Panc1 (cell line): ENCODE data around the gene EYA2. TPM values are rescaled to one million over a fixed set of nuclear protein-coding genes. Genes with fewer than 3 reads are reported as not detected.
"Not testable (repeated sequence)": the region's sequence is repeated elsewhere in the genome, so short reads cannot be mapped to it uniquely, and the experiment has no call there.

ENCODE experiments used
- ATAC-seq: fragments of 200-7000 bp; cut with Tn5 transposase; 2 replicates; pipeline ENCODE4 v1.9.1; 2020; ENCODE audit warnings: mild to moderate bottlenecking, moderate library complexity
- BruUV-seq: library from RNA; stranded (reverse); fragments of 400-500 nt; replicated peaks from 2 replicates; lab custom pipeline; 2021; lab: Mats Ljungman, UMichigan
- CTCF ChIA-PET: fragments of 300-600 bp; sonication (Branson Sonifier 250); formaldehyde crosslinking; loops from one replicate; lab custom pipeline; 2022; ENCODE audit warnings: antibody characterized with exemption; lab: Charles Lee
- POLR2A ChIA-PET: fragments of 300-600 bp; sonication (Branson Sonifier 250); formaldehyde crosslinking; loops from one replicate; lab custom pipeline; 2022; ENCODE audit warnings: antibody characterized with exemption; lab: Charles Lee
- DNase-seq: peaks from one replicate; pipeline ENCODE4 v3.0.0-alpha.2; 2010; ENCODE audit warnings: low read depth, low spot score
- H3K27ac ChIP-seq: 2 replicates; pipeline ENCODE4 v1.5.1; 2011; ENCODE audit warnings: mild to moderate bottlenecking, low read length, inconsistent platforms
- H3K27me3 ChIP-seq: fragments of 200-500 bp; sonication (Bioruptor generic); 2 replicates; pipeline ENCODE4 v1.6.0; 2014; ENCODE audit warnings: low read length, inconsistent platforms; ENCODE audit not compliant: control insufficient read depth, insufficient read depth
- H3K36me3 ChIP-seq: fragments of 200-500 bp; sonication (Bioruptor generic); 2 replicates; pipeline ENCODE4 v1.5.1; 2014; ENCODE audit warnings: inconsistent platforms, mild to moderate bottlenecking, low read length, moderate library complexity; ENCODE audit not compliant: control insufficient read depth, insufficient read depth
- H3K4me1 ChIP-seq: 2 replicates; pipeline ENCODE4 v1.5.1; 2011; ENCODE audit warnings: inconsistent platforms, mild to moderate bottlenecking, low read length, moderate library complexity; ENCODE audit not compliant: control insufficient read depth, insufficient read depth
- H3K4me3 ChIP-seq, 2 experiments: 2 replicates each; pipeline ENCODE4 v1.5.1; 2011 to 2012; ENCODE audit warnings: low read depth in 2 of 2, low read length in 2 of 2, mild to moderate bottlenecking in 2 of 2, inconsistent platforms in 1 of 2, moderate library complexity in 1 of 2
- H3K9me3 ChIP-seq: fragments of 200-500 bp; sonication (Bioruptor generic); 2 replicates; pipeline ENCODE4 v1.5.1; 2014; ENCODE audit warnings: low read depth, mild to moderate bottlenecking, inconsistent platforms, low read length, moderate library complexity; ENCODE audit not compliant: control insufficient read depth, insufficient read depth
- POLR2AphosphoS5 ChIP-seq: IDR thresholded peaks from 2 replicates; pipeline ENCODE4 v1.6.1; 2012; ENCODE audit warnings: mild to moderate bottlenecking, low read depth, low read length, moderate library complexity
- SIN3A ChIP-seq: IDR thresholded peaks from 2 replicates; pipeline ENCODE4 v1.6.1; 2012; ENCODE audit warnings: low read depth, mild to moderate bottlenecking, low read length, moderate library complexity, borderline replicate concordance; ENCODE audit not compliant: insufficient read depth
- TCF7L2 ChIP-seq: IDR thresholded peaks from 2 replicates; pipeline ENCODE4 v1.6.1; 2011; ENCODE audit warnings: mild to moderate bottlenecking, low read depth, low read length, inconsistent platforms
- in situ Hi-C: cut with HindIII; loops from 2 replicates; pipeline ENCODE4 v1.10.0; 2016; ENCODE audit warnings: low sequenced_read_pairs, low pct_unique_long_range_greater_than_20kb
- intact Hi-C: fragments of 100-400 bp; cut with micrococcal nuclease; formaldehyde crosslinking; loops from one replicate; pipeline ENCODE4 v1.10.0; 2022; ENCODE audit not compliant: unreplicated experiment
- total RNA-seq: library from RNA; stranded (reverse); gene quantifications from one replicate; pipeline ENCODE4 v1.2.1, GENCODE V29; 2021; ENCODE audit not compliant: unreplicated experiment
- TF ChIP-seq, protein P1 (sequence below), 2 experiments: IDR thresholded peaks; 2 replicates each; pipeline ENCODE4 v1.6.1; 2011 to 2012; ENCODE audit warnings: low read depth in 2 of 2, control low read depth in 1 of 2, low read length in 1 of 2, mild to moderate bottlenecking in 1 of 2, moderate library complexity in 1 of 2; ENCODE audit not compliant: insufficient read depth in 1 of 2
- TF ChIP-seq, protein P2 (sequence below): fragments of 450-650 bp; IDR thresholded peaks from 2 replicates; pipeline ENCODE4 v1.5.1; 2017; ENCODE audit warnings: mild to moderate bottlenecking

The EYA2 gene
- total RNA-seq, 1 experiment from 2014 or later, result 1.9 TPM

DNA sequence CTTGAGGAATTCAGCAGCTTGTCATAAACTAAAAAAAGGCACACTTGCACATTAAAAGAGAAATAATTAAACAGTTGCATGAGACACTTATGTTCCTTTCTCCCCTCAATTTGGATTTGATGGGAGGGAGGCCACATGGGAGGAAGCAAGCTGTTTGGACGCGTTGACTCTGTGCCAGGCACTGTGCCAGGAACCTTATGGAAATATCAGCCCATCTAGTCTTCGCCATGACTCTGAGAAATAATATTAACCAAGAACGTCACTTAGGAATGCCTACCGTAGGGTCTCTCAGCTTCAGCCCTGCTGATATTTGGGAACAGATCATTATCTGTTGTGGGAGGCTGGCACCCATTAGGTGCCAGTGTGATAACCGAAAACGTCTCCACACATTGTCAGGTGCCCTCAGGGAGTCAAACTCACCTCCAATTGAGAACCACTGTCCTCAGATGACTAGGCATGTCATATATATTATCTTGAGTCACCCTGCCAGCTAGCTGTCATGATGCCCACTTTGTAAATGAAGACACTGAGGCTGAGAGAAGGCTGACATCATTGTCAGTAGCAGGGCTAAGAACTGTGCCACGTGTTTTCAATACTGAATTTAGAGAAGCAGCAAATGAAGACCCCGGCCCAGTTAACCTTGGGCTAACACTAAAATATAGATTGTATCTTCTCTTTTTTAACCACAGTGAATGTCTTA, 36.1 kb downstream of the EYA2 start:
- no peaks in the 10 kb centered on the region for H3K27me3 ChIP-seq
- no peak for TF ChIP-seq POLR2AphosphoS5
- TF ChIP-seq TCF7L2, result no peak
- TF ChIP-seq, protein P1, sequence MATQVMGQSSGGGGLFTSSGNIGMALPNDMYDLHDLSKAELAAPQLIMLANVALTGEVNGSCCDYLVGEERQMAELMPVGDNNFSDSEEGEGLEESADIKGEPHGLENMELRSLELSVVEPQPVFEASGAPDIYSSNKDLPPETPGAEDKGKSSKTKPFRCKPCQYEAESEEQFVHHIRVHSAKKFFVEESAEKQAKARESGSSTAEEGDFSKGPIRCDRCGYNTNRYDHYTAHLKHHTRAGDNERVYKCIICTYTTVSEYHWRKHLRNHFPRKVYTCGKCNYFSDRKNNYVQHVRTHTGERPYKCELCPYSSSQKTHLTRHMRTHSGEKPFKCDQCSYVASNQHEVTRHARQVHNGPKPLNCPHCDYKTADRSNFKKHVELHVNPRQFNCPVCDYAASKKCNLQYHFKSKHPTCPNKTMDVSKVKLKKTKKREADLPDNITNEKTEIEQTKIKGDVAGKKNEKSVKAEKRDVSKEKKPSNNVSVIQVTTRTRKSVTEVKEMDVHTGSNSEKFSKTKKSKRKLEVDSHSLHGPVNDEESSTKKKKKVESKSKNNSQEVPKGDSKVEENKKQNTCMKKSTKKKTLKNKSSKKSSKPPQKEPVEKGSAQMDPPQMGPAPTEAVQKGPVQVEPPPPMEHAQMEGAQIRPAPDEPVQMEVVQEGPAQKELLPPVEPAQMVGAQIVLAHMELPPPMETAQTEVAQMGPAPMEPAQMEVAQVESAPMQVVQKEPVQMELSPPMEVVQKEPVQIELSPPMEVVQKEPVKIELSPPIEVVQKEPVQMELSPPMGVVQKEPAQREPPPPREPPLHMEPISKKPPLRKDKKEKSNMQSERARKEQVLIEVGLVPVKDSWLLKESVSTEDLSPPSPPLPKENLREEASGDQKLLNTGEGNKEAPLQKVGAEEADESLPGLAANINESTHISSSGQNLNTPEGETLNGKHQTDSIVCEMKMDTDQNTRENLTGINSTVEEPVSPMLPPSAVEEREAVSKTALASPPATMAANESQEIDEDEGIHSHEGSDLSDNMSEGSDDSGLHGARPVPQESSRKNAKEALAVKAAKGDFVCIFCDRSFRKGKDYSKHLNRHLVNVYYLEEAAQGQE (IDR thresholded peaks at IDR 0.05; ENCODE audit: insufficient read depth in 1 of 2, low read depth in 2 of 2, low read length in 1 of 2), result no peak
- TF ChIP-seq, protein P2, sequence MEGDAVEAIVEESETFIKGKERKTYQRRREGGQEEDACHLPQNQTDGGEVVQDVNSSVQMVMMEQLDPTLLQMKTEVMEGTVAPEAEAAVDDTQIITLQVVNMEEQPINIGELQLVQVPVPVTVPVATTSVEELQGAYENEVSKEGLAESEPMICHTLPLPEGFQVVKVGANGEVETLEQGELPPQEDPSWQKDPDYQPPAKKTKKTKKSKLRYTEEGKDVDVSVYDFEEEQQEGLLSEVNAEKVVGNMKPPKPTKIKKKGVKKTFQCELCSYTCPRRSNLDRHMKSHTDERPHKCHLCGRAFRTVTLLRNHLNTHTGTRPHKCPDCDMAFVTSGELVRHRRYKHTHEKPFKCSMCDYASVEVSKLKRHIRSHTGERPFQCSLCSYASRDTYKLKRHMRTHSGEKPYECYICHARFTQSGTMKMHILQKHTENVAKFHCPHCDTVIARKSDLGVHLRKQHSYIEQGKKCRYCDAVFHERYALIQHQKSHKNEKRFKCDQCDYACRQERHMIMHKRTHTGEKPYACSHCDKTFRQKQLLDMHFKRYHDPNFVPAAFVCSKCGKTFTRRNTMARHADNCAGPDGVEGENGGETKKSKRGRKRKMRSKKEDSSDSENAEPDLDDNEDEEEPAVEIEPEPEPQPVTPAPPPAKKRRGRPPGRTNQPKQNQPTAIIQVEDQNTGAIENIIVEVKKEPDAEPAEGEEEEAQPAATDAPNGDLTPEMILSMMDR, result no peak
- no peak for TF ChIP-seq SIN3A
- intact Hi-C loops (no loop called here), in situ Hi-C loops (no loop called here)
- H3K36me3 ChIP-seq, result no peaks in the 10 kb centered on the region
- H3K27ac ChIP-seq, result no peak overlapping the region
- ATAC-seq (no peak), DNase-seq (no peak)
- ChIA-PET POLR2A (no interaction called here), CTCF (no interaction called here)
- H3K9me3 ChIP-seq, result no peaks in the 10 kb centered on the region
- no peaks in the 10 kb centered on the region for H3K4me1 ChIP-seq
- H3K4me3 ChIP-seq, result no peak overlapping the region
- no TSS peak for BruUV-seq

DNA sequence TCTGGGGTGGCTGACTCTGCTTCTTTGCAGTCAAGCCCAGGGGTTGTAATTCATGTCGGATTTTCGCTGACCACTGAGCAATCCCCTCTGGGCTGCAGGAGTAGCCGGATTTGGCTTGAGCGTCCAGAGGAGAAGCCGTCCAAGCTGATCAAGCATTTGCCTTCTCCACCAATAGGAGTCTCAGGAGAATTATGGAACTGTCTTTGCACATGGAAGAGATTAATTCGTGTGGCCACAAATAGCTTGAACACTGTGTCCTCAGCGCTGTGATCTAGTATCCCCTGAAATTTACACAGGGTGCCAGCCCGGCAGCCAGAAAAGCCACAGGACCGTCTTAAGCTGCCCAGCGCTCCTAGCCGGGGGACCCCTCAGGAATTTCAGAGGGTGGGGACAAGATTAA, 37.1 kb downstream of the EYA2 start:
- ChIA-PET POLR2A (no interaction called here), CTCF (no interaction called here)
- Histone ChIP-seq H3K27me3 (no peaks in the 10 kb centered on the region), H3K36me3 (no peaks in the 10 kb centered on the region), H3K9me3 (no peaks in the 10 kb centered on the region), H3K4me1 (no peaks in the 10 kb centered on the region), H3K27ac (no peak overlapping the region), H3K4me3 (no peak overlapping the region)
- intact Hi-C loops (no loop called here), in situ Hi-C loops (no loop called here)
- DNase-seq, result no peak
- no peak for ATAC-seq
- TF ChIP-seq, protein P2, result no peak
- TF ChIP-seq POLR2AphosphoS5, result no peak
- no peak for TF ChIP-seq TCF7L2
- no peak for TF ChIP-seq SIN3A
- TF ChIP-seq, protein P1 (IDR thresholded peaks at IDR 0.05; ENCODE audit: insufficient read depth in 1 of 2, low read depth in 2 of 2, low read length in 1 of 2), result no peak
- BruUV-seq, result no TSS peak

DNA sequence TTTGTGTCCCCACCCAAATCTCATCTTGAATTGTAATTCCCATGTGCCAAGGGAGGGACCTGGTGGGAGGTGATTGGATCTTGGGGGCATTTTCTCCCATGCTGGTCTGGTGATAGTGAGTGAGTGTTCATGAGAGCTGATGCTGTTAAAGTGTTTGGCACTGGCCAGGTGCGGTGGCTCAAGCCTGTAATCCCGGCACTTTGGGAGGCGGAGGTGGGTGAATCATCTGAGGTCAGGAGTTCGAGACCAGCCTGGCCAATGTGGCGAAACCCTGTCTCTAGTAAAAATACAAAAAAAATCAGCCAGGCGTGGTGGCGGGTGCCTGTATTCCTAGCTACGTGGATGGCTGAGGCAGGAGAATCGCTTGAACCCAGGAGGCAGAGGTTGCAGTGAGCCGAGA, 37.8 kb downstream of the EYA2 start:
- in situ Hi-C loops, BruUV-seq, intact Hi-C loops, DNase-seq, CTCF ChIA-PET, H3K27ac ChIP-seq, H3K4me1 ChIP-seq, H3K4me3 ChIP-seq, H3K27me3 ChIP-seq, H3K36me3 ChIP-seq, H3K9me3 ChIP-seq, POLR2A ChIA-PET, ATAC-seq: not testable (repeated sequence)
